ENCODE measurements around the gene SBSN. TPM values are rescaled to one million over a fixed set of nuclear protein-coding genes. Genes with fewer than 3 reads are reported as not detected.

Gene SBSN
- total and polyA plus RNA-seq, 10 of the 15 experiments (the other 5 are each of a cell fraction or from before 2014, with no cell fraction given) = 0.09 TPM; not detected in 9

GRCh38 chr19:35545855-35546381, 17.8 kb upstream of the SBSN start (continued):
- no peak for TF ChIP-seq BCL3 (IDR thresholded peaks at IDR 0.05; ENCODE audit: borderline replicate concordance, insufficient read depth, low read depth, low read length, poor library complexity, severe bottlenecking)
- no peak for TF ChIP-seq NFYB (IDR thresholded peaks at IDR 0.05; ENCODE audit: insufficient read depth, low read depth, low read length)
- no peak for TF ChIP-seq GABPA (IDR thresholded peaks at IDR 0.05; ENCODE audit: low read depth)
- no peak for TF ChIP-seq IRF4 (IDR thresholded peaks at IDR 0.05; ENCODE audit: low read depth, low read length)
- TF ChIP-seq MYB (IDR thresholded peaks at IDR 0.05; ENCODE audit: borderline replicate concordance, low read depth, low read length) = no peak
- no peak for TF ChIP-seq BACH1 (IDR thresholded peaks at IDR 0.05; ENCODE audit: borderline replicate concordance)
- TF ChIP-seq MTA3 (IDR thresholded peaks at IDR 0.05; ENCODE audit: borderline replicate concordance, low read length) = peak; percentile 71; the same call in 1 of the 2 replicates
- no peak for TF ChIP-seq YBX1 (IDR thresholded peaks at IDR 0.05)
- TF ChIP-seq KDM1A (IDR thresholded peaks at IDR 0.05; ENCODE audit: borderline replicate concordance) = no peak
- TF ChIP-seq MLLT1 (IDR thresholded peaks at IDR 0.05) = peak; percentile 64; the same call in 1 of the 2 replicates
- no peak for TF ChIP-seq ZBED1 (IDR thresholded peaks at IDR 0.05; ENCODE audit: borderline replicate concordance)
- no peak for TF ChIP-seq POLR2AphosphoS2 (IDR thresholded peaks at IDR 0.05; ENCODE audit: low read depth, low read length)
- no peak for TF ChIP-seq SIX5 (IDR thresholded peaks at IDR 0.05; ENCODE audit: low read depth, low read length, severe bottlenecking)
- no peak for TF ChIP-seq E4F1 (IDR thresholded peaks at IDR 0.05; ENCODE audit: borderline replicate concordance, partially characterized antibody)
- 0 out of 2 replicates have a peak, but pooled peaks have one; percentile 41 for TF ChIP-seq JUNB (IDR thresholded peaks at IDR 0.05)
- TF ChIP-seq, protein P1, sequence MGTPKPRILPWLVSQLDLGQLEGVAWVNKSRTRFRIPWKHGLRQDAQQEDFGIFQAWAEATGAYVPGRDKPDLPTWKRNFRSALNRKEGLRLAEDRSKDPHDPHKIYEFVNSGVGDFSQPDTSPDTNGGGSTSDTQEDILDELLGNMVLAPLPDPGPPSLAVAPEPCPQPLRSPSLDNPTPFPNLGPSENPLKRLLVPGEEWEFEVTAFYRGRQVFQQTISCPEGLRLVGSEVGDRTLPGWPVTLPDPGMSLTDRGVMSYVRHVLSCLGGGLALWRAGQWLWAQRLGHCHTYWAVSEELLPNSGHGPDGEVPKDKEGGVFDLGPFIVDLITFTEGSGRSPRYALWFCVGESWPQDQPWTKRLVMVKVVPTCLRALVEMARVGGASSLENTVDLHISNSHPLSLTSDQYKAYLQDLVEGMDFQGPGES (IDR thresholded peaks at IDR 0.05) = no peak
- TF ChIP-seq EGR1 (IDR thresholded peaks at IDR 0.05; ENCODE audit: borderline replicate concordance in 1 of 2, low read depth in 2 of 2, low read length in 2 of 2) = peak in 1 of 2 experiments; percentile 71; a peak in 2 of 3 replicates
- TF ChIP-seq NFYA (IDR thresholded peaks at IDR 0.05; ENCODE audit: borderline replicate concordance, low read depth, low read length) = no peak
- TF ChIP-seq RB1 (IDR thresholded peaks at IDR 0.05; ENCODE audit: borderline replicate concordance) = no peak
- TF ChIP-seq ZNF687 (IDR thresholded peaks at IDR 0.05) = no peak

Measured in GM12878 (cell line).